IMR-90 (cell line): ENCODE measurements around the gene ATOH8. TPM values are rescaled to one million over a fixed set of nuclear protein-coding genes. Genes with fewer than 3 reads are reported as not detected.
A peak's percentile ranks its signal among the peaks of the same experiment; 100 is the strongest.

Source experiments
- ATAC-seq: fragments of 200-7000 bp; cut with Tn5 transposase; 2 replicates; pipeline ENCODE4 v1.9.1; 2020; ENCODE audit warnings: low read depth, mild to moderate bottlenecking, moderate library complexity
- BruUV-seq: library from RNA; stranded (reverse); fragments of 400-500 nt; replicated peaks from 2 replicates; lab custom pipeline; 2021; lab: Mats Ljungman, UMichigan
- CTCF ChIA-PET: fragments of 300-600 bp; formaldehyde crosslinking; extraction: SDS; loops from one replicate; lab custom pipeline; 2021; ENCODE audit warnings: antibody characterized with exemption; lab: Yijun Ruan, JAX
- POLR2A ChIA-PET: fragments of 300-600 bp; sonication (Branson Sonifier 250); formaldehyde crosslinking; loops from one replicate; lab custom pipeline; 2022; ENCODE audit warnings: antibody characterized with exemption; ENCODE audit not compliant: unreplicated experiment; lab: Charles Lee
- DNase-seq: peaks from one replicate; pipeline ENCODE4 v3.0.0; 2013
- H2AFZ ChIP-seq: replicated peaks from 2 replicates; pipeline ENCODE3; 2013; ENCODE audit warnings: low read length, mild to moderate bottlenecking; ENCODE audit not compliant: poor library complexity
- H2AK5ac ChIP-seq: 2 replicates; pipeline ENCODE4 v1.6.1; 2013; ENCODE audit warnings: low read depth, low read length, inconsistent platforms
- H2AK9ac ChIP-seq: replicated peaks from 2 replicates; pipeline ENCODE3; 2013; ENCODE audit warnings: mild to moderate bottlenecking, low read depth, low read length, moderate library complexity; ENCODE audit not compliant: poor library complexity
- H2BK120ac ChIP-seq: 2 replicates; pipeline ENCODE4 v1.6.1; 2013; ENCODE audit warnings: low read depth, low read length, inconsistent platforms
- H2BK15ac ChIP-seq: 3 replicates; pipeline ENCODE4 v1.6.1; 2013; ENCODE audit warnings: low read depth, low read length, inconsistent platforms
- H2BK20ac ChIP-seq: 2 replicates; pipeline ENCODE4 v1.6.1; 2013; ENCODE audit warnings: low read depth, mild to moderate bottlenecking, inconsistent platforms, low read length, moderate library complexity
- H2BK5ac ChIP-seq: 2 replicates; pipeline ENCODE4 v1.6.1; 2013; ENCODE audit warnings: mild to moderate bottlenecking, low read depth, low read length, inconsistent platforms; ENCODE audit not compliant: poor library complexity, severe bottlenecking
- H3K14ac ChIP-seq: replicated peaks from 2 replicates; pipeline ENCODE4 v1.6.1; 2013; ENCODE audit warnings: low read depth, low read length, inconsistent platforms
- H3K18ac ChIP-seq: 2 replicates; pipeline ENCODE4 v1.6.1; 2013; ENCODE audit warnings: low read depth, low read length, control low read depth
- H3K23ac ChIP-seq: 2 replicates; pipeline ENCODE4 v1.6.1; 2013; ENCODE audit warnings: low read depth, low read length, inconsistent platforms
- H3K27ac ChIP-seq: 2 replicates; pipeline ENCODE4 v1.5.1; 2013; ENCODE audit warnings: mild to moderate bottlenecking, control low read depth, low read length; ENCODE audit not compliant: insufficient read depth
- H3K27me3 ChIP-seq: 2 replicates; pipeline ENCODE4 v1.6.1; 2013; ENCODE audit warnings: low read length; ENCODE audit not compliant: control insufficient read depth, insufficient read depth
- H3K36me3 ChIP-seq: 2 replicates; pipeline ENCODE4 v1.6.1; 2013; ENCODE audit warnings: low read length, mixed read lengths; ENCODE audit not compliant: control insufficient read depth, insufficient read depth
- H3K4ac ChIP-seq: 2 replicates; pipeline ENCODE4 v1.6.1; 2013; ENCODE audit warnings: low read depth, low read length, inconsistent platforms
- H3K4me1 ChIP-seq: 2 replicates; pipeline ENCODE4 v1.6.1; 2013; ENCODE audit warnings: low read length, mixed read lengths; ENCODE audit not compliant: control insufficient read depth, insufficient read depth
- H3K4me2 ChIP-seq: 2 replicates; pipeline ENCODE4 v1.6.1; 2013; ENCODE audit warnings: low read depth, mild to moderate bottlenecking, control low read depth, low read length, moderate library complexity
- H3K4me3 ChIP-seq: 2 replicates; pipeline ENCODE4 v1.5.1; 2013; ENCODE audit warnings: low read depth, mild to moderate bottlenecking, control low read depth, low read length, moderate library complexity; ENCODE audit not compliant: insufficient read depth
- H3K56ac ChIP-seq: 2 replicates; pipeline ENCODE4 v1.6.1; 2013; ENCODE audit warnings: low read length, inconsistent platforms; ENCODE audit not compliant: insufficient read depth; ENCODE audit errors: extremely low read depth
- H3K79me1 ChIP-seq, 2 experiments: 2 replicates each; pipeline ENCODE4 v1.6.1; 2013; ENCODE audit warnings: low read length in 2 of 2, inconsistent platforms in 1 of 2, low read depth in 1 of 2
- H3K9ac ChIP-seq: 2 replicates; pipeline ENCODE4 v1.6.1; 2013; ENCODE audit warnings: low read depth, low read length, control low read depth
- H3K9me1 ChIP-seq: 2 replicates; pipeline ENCODE4 v1.6.1; 2013; ENCODE audit warnings: low read length, inconsistent platforms; ENCODE audit not compliant: insufficient read depth
- H3K9me3 ChIP-seq: 2 replicates; pipeline ENCODE4 v1.6.1; 2013; ENCODE audit warnings: low read length; ENCODE audit not compliant: control insufficient read depth, insufficient read depth
- H4K20me1 ChIP-seq: 2 replicates; pipeline ENCODE4 v1.6.1; 2013; ENCODE audit warnings: low read length, inconsistent platforms; ENCODE audit not compliant: insufficient read depth
- H4K5ac ChIP-seq: 2 replicates; pipeline ENCODE4 v1.6.1; 2013; ENCODE audit warnings: mild to moderate bottlenecking, low read depth, low read length, control low read depth
- H4K8ac ChIP-seq, 2 experiments: 2 replicates each; pipeline ENCODE4 v1.6.1; 2013; ENCODE audit warnings: low read depth in 2 of 2, low read length in 2 of 2, control low read depth in 1 of 2, inconsistent platforms in 1 of 2
- H4K91ac ChIP-seq: 2 replicates; pipeline ENCODE4 v1.6.1; 2013; ENCODE audit warnings: low read depth, low read length, inconsistent platforms; ENCODE audit not compliant: insufficient read depth
- BHLHE40 ChIP-seq: fragments of 150-350 bp; IDR thresholded peaks from 2 replicates; pipeline ENCODE4 v1.6.1; 2016; ENCODE audit warnings: mild to moderate bottlenecking, low read depth, low read length
- CEBPB ChIP-seq: IDR thresholded peaks from 2 replicates; pipeline ENCODE4 v1.6.1; 2012; ENCODE audit warnings: low read depth, low read length, improper control_type of control experiment
- CHD1 ChIP-seq: IDR thresholded peaks from 2 replicates; pipeline ENCODE4 v1.6.1; 2012; ENCODE audit warnings: low read depth, low read length, improper control_type of control experiment
- CTCF ChIP-seq: conservative IDR thresholded peaks from 2 replicates; pipeline ENCODE4 v1.5.1; 2012; ENCODE audit warnings: mild to moderate bottlenecking, low read depth, low read length, improper control_type of control experiment
- FOS ChIP-seq: fragments of 150-350 bp; IDR thresholded peaks from 2 replicates; pipeline ENCODE4 v1.6.1; 2016; ENCODE audit warnings: low read depth, low read length
- MAFK ChIP-seq: IDR thresholded peaks from 2 replicates; pipeline ENCODE4 v1.6.1; 2012; ENCODE audit warnings: low read depth, low read length, improper control_type of control experiment
- MAZ ChIP-seq: IDR thresholded peaks from 2 replicates; pipeline ENCODE4 v1.6.1; 2012; ENCODE audit warnings: low read depth, mild to moderate bottlenecking, low read length, improper control_type of control experiment, moderate library complexity, borderline replicate concordance
- MXI1 ChIP-seq: IDR thresholded peaks from 2 replicates; pipeline ENCODE4 v1.6.1; 2012; ENCODE audit warnings: low read depth, mild to moderate bottlenecking, low read length, moderate library complexity, borderline replicate concordance
- NFE2L2 ChIP-seq: fragments of 150-350 bp; IDR thresholded peaks from 2 replicates; pipeline ENCODE4 v1.6.1; 2016; ENCODE audit warnings: low read depth, mild to moderate bottlenecking, low read length
- POLR2A ChIP-seq: IDR thresholded peaks from 2 replicates; pipeline ENCODE4 v1.6.1; 2012; ENCODE audit warnings: mild to moderate bottlenecking, low read depth, low read length
- RAD21 ChIP-seq: IDR thresholded peaks from 2 replicates; pipeline ENCODE4 v1.6.1; 2012; ENCODE audit warnings: low read length, improper control_type of control experiment
- RCOR1 ChIP-seq: IDR thresholded peaks from 2 replicates; pipeline ENCODE4 v1.6.1; 2012; ENCODE audit warnings: mild to moderate bottlenecking, low read length, improper control_type of control experiment; ENCODE audit not compliant: insufficient replicate concordance
- RFX5 ChIP-seq: IDR thresholded peaks from 2 replicates; pipeline ENCODE4 v1.8.0; 2012; ENCODE audit warnings: low read depth, mild to moderate bottlenecking, low read length, moderate library complexity
- SMC3 ChIP-seq: fragments of 150-350 bp; IDR thresholded peaks from 2 replicates; pipeline ENCODE4 v1.6.1; 2016; ENCODE audit warnings: low read depth, mild to moderate bottlenecking, antibody characterized with exemption, low read length, moderate library complexity
- USF2 ChIP-seq: fragments of 150-350 bp; IDR thresholded peaks from 2 replicates; pipeline ENCODE4 v1.6.1; 2017; ENCODE audit warnings: mild to moderate bottlenecking, antibody characterized with exemption, low read length, low read depth
- WGBS, 2 experiments: methylation state at CpG; one replicate each; pipeline versions ENCODE4 v1.1.5 to v1.1.7; 2013; ENCODE audit warnings: missing lambda C conversion rate in 2 of 2; ENCODE audit not compliant: insufficient read length in 1 of 2; ENCODE audit errors: extremely low coverage in 2 of 2; 5-methylcytosine and 5-hydroxymethylcytosine counted together
- dilution Hi-C: fragments of 300-500 bp; cut with HindIII; formaldehyde crosslinking; loops from one replicate; pipeline ENCODE4 v1.14.3; 2018; ENCODE audit warnings: low sequenced_read_pairs; ENCODE audit not compliant: unreplicated experiment
- in situ Hi-C: fragments of 300-500 bp; cut with MboI; formaldehyde crosslinking; loops from 3 replicates; pipeline ENCODE4 v1.14.3; 2019; ENCODE audit warnings: low sequenced_read_pairs, inconsistent platforms, mixed read lengths
- intact Hi-C: fragments of 100-400 bp; cut with micrococcal nuclease; formaldehyde crosslinking; loops from 2 replicates; pipeline ENCODE4 v1.10.0; 2022
- polyA plus RNA-seq, 3 experiments: library from polyadenylated mRNA; depleted of rRNA; stranded (reverse); fragments of >200 nt; gene quantifications; 2 replicates each; pipeline ENCODE4 v1.2.3, GENCODE V29; 2012; ENCODE audit warnings: low replicate concordance in 1 of 3
- total RNA-seq: library from RNA; depleted of rRNA; stranded (reverse); fragments of >200 nt; gene quantifications from 2 replicates; pipeline ENCODE4 v1.2.3, GENCODE V29; 2012
- TF ChIP-seq, protein P1 (sequence below): fragments of 150-350 bp; IDR thresholded peaks from 2 replicates; pipeline ENCODE4 v1.6.1; 2016; ENCODE audit warnings: low read depth, mild to moderate bottlenecking, low read length, moderate library complexity, borderline replicate concordance

The ATOH8 gene
- total and polyA plus RNA-seq, 2 of the 4 experiments (the other 2 are of a cell fraction), result 7.9 to 9.0 TPM

DNA sequence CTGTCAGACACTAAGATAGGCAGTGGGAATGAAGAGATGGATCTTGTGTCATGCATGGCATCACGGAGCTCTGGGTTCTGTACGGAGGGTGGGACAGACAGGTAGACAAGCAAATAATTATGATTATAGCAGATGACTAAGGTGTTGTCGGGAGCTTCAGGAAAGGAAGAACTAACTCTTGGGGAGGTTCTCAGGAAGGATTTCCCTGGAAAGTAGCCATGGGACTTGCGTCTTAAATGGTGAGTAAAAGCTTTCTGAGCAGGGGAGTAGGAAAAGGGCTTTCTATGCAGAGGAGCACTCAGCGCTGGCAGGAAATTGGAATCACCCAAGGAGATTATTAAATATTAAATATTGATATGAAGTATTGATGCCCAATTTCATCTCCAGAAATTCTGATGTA lies 35.5 kb downstream of the ATOH8 start:
- H3K18ac ChIP-seq, result no peak overlapping the region
- no peak overlapping the region for H2BK5ac ChIP-seq
- in situ Hi-C loops (no loop called here), dilution Hi-C loops (no loop called here), intact Hi-C loops (no loop called here)
- H3K9me1 ChIP-seq, result peaks cover 26% of the 10 kb centered on the region
- H2BK120ac ChIP-seq, result 0 out of 2 replicates have a peak overlapping the region, but pooled peaks have one; percentile 6
- H3K9me3 ChIP-seq, result no peaks in the 10 kb centered on the region
- H2AK9ac ChIP-seq, result no peak overlapping the region
- no peak overlapping the region for H2BK20ac ChIP-seq
- no peaks in the 10 kb centered on the region for H4K20me1 ChIP-seq
- WGBS, 2 experiments, result 92% methylated on average over 2 of the region's 5 CpGs; no CpG with 5 or more reads in 1 of the 2 experiments
- H3K4me3 ChIP-seq, result no peak overlapping the region
- peaks cover 26% of the 10 kb centered on the region for H3K4me1 ChIP-seq
- H3K27me3 ChIP-seq, result no peaks in the 10 kb centered on the region
- no peak for ATAC-seq
- no peak overlapping the region for H4K5ac ChIP-seq
- H3K23ac ChIP-seq, result no peak overlapping the region
- POLR2A ChIA-PET, result no interaction called here
- peaks cover 21% of the 10 kb centered on the region for H3K36me3 ChIP-seq
- no peak overlapping the region for H4K8ac ChIP-seq
- H2BK15ac ChIP-seq, result no peak overlapping the region
- no peak overlapping the region for H4K91ac ChIP-seq
- H3K4ac ChIP-seq, result peak overlapping the region; percentile 4; the same call in 1 of the 2 replicates
- no peak overlapping the region for H2AK5ac ChIP-seq
- H3K9ac ChIP-seq, result no peak overlapping the region
- TF ChIP-seq CEBPB (no peak), RFX5 (no peak), SMC3 (no peak), NFE2L2 (no peak), CTCF (no peak), RCOR1 (no peak), RAD21 (no peak), MAZ (no peak), FOS (no peak), POLR2A (no peak), MXI1 (no peak), MAFK (no peak), USF2 (no peak), CHD1 (no peak), BHLHE40 (no peak)
- TF ChIP-seq, protein P1, sequence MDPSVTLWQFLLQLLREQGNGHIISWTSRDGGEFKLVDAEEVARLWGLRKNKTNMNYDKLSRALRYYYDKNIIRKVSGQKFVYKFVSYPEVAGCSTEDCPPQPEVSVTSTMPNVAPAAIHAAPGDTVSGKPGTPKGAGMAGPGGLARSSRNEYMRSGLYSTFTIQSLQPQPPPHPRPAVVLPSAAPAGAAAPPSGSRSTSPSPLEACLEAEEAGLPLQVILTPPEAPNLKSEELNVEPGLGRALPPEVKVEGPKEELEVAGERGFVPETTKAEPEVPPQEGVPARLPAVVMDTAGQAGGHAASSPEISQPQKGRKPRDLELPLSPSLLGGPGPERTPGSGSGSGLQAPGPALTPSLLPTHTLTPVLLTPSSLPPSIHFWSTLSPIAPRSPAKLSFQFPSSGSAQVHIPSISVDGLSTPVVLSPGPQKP, result no peak
- H2AFZ ChIP-seq, result no peak overlapping the region
- H3K14ac ChIP-seq, result no peak overlapping the region
- H3K79me1 ChIP-seq, result peaks cover 0 to 11% of the 10 kb centered on the region in 2 experiments; a peak in 3 of 4 replicates
- no peak for DNase-seq
- H3K27ac ChIP-seq, result no peak overlapping the region
- CTCF ChIA-PET, result no interaction called here
- no TSS peak for BruUV-seq
- no peak overlapping the region for H3K4me2 ChIP-seq
- H3K56ac ChIP-seq, result no peak overlapping the region
